Duodenal mucosa (tissue), 2 donors: ENCODE results near the gene ZNF292.
"Not testable (repeated sequence)": the region's sequence is repeated elsewhere in the genome, so short reads cannot be mapped to it uniquely, and the experiment has no call there.

Source experiments
- H3K27ac ChIP-seq: one replicate; pipeline ENCODE4 v1.7.0; 2013; ENCODE audit warnings: low read depth, low read length
- H3K27me3 ChIP-seq, 2 donors: one replicate each; pipeline ENCODE4 v1.7.0; 2013; ENCODE audit warnings: low read length in 2 of 2, control low read depth in 1 of 2; ENCODE audit not compliant: insufficient read depth in 2 of 2, control insufficient read depth in 1 of 2
- H3K36me3 ChIP-seq, 2 donors: one replicate each; pipeline ENCODE4 v1.7.0; 2013; ENCODE audit warnings: low read length in 2 of 2, control low read depth in 1 of 2; ENCODE audit not compliant: insufficient read depth in 2 of 2, control insufficient read depth in 1 of 2
- H3K4me1 ChIP-seq, 2 donors: one replicate each; pipeline ENCODE4 v1.7.0; 2013; ENCODE audit warnings: low read length in 2 of 2, control low read depth in 1 of 2; ENCODE audit not compliant: insufficient read depth in 2 of 2, control insufficient read depth in 1 of 2
- H3K4me3 ChIP-seq, 2 donors: one replicate each; pipeline ENCODE4 v1.7.0; 2013; ENCODE audit warnings: low read length in 2 of 2, low read depth in 1 of 2
- H3K9ac ChIP-seq, 2 donors: one replicate each; pipeline ENCODE4 v1.7.0; 2013; ENCODE audit warnings: low read length in 2 of 2, low read depth in 1 of 2
- H3K9me3 ChIP-seq, 2 donors: one replicate each; pipeline ENCODE4 v1.7.0; 2013; ENCODE audit warnings: low read length in 2 of 2, control low read depth in 1 of 2; ENCODE audit not compliant: control insufficient read depth in 1 of 2

Gene ZNF292

GRCh38 chr6:87182321-87182720 lies 27.0 kb downstream of the ZNF292 start:
- no peaks in the 10 kb centered on the region for H3K4me1 ChIP-seq
- H3K27ac ChIP-seq = no peak overlapping the region
- H3K9me3 ChIP-seq = no peaks in the 10 kb centered on the region
- H3K4me3 ChIP-seq = no peak overlapping the region
- no peak overlapping the region for H3K9ac ChIP-seq
- no peaks in the 10 kb centered on the region for H3K27me3 ChIP-seq
- no peaks in the 10 kb centered on the region for H3K36me3 ChIP-seq

- Histone ChIP-seq H3K27ac (no peak overlapping the region), H3K36me3 (no peaks in the 10 kb centered on the region), H3K9ac (no peak overlapping the region), H3K4me1 (no peaks in the 10 kb centered on the region), H3K4me3 (no peak overlapping the region), H3K9me3 (no peaks in the 10 kb centered on the region), H3K27me3 (no peaks in the 10 kb centered on the region)
These were observed 27.6 kb downstream of the ZNF292 start for GRCh38 chr6:87182940-87183339.

DNA sequence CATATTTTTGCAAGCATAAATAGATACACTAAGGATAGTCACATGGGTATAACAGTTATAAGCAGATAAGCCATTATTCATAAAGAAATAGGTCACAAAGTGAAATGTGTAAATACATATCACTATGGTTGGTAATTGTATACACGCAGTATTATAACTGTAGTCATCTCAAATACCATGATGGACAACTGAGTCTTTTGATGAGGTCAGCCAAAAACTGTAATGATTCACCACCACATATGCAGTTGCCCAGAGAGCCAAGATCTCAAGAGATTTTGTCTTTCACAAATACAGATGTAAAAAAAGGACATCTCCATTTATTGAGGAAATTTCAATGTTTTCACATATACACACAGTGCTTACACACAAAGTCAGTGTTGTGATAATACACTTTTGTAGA lies 28.3 kb downstream of the ZNF292 start:
- no peak overlapping the region for H3K27ac ChIP-seq
- no peaks in the 10 kb centered on the region for H3K9me3 ChIP-seq
- no peaks in the 10 kb centered on the region for H3K36me3 ChIP-seq
- no peak overlapping the region for H3K4me3 ChIP-seq
- H3K9ac ChIP-seq = no peak overlapping the region
- H3K27me3 ChIP-seq = no peaks in the 10 kb centered on the region
- no peaks in the 10 kb centered on the region for H3K4me1 ChIP-seq

GRCh38 chr6:87184762-87185250 lies 29.4 kb downstream of the ZNF292 start:
- no peak overlapping the region for H3K27ac ChIP-seq
- H3K4me3 ChIP-seq = no peak overlapping the region
- H3K9me3 ChIP-seq = no peaks in the 10 kb centered on the region
- no peak overlapping the region for H3K9ac ChIP-seq
- no peaks in the 10 kb centered on the region for H3K36me3 ChIP-seq
- no peaks in the 10 kb centered on the region for H3K4me1 ChIP-seq
- no peaks in the 10 kb centered on the region for H3K27me3 ChIP-seq

GRCh38 chr6:87196275-87196842 lies 41.0 kb downstream of the ZNF292 start:
- no peak overlapping the region for H3K27ac ChIP-seq
- H3K4me1 ChIP-seq = no peaks in the 10 kb centered on the region
- H3K9me3 ChIP-seq = no peaks in the 10 kb centered on the region
- H3K36me3 ChIP-seq = no peaks in the 10 kb centered on the region
- H3K4me3 ChIP-seq = no peak overlapping the region
- H3K9ac ChIP-seq = no peak overlapping the region
- no peaks in the 10 kb centered on the region for H3K27me3 ChIP-seq

DNA sequence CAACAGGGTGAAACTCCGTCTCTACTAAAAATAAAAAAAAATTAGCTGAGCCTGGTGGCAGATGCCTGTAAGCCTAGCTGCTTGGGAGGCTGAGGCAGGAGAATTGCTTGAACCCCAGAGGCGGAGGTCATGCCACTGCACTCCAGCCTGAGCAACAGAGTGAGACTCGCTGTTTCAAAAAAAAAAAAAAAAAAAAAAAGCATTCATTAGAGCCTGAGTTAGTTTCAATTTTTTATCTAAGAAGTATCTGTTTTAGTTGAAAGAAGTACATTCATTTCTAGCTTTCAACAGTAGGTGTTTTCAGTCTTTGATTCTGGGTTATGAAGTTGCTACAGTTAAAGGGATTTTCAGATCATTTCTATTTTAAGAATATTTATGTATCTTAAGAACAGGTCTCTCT lies 42.2 kb downstream of the ZNF292 start:
- H3K27me3 ChIP-seq = no peaks in the 10 kb centered on the region
- H3K9me3 ChIP-seq = no peaks in the 10 kb centered on the region
- H3K4me3 ChIP-seq = no peak overlapping the region
- H3K27ac ChIP-seq = no peak overlapping the region
- H3K36me3 ChIP-seq = no peaks in the 10 kb centered on the region
- no peak overlapping the region for H3K9ac ChIP-seq
- no peaks in the 10 kb centered on the region for H3K4me1 ChIP-seq

- not testable (repeated sequence) for H3K9ac ChIP-seq, H3K27ac ChIP-seq, H3K4me1 ChIP-seq, H3K36me3 ChIP-seq, H3K9me3 ChIP-seq, H3K4me3 ChIP-seq, H3K27me3 ChIP-seq
These were observed 42.9 kb downstream of the ZNF292 start for GRCh38 chr6:87198022-87198810.

DNA sequence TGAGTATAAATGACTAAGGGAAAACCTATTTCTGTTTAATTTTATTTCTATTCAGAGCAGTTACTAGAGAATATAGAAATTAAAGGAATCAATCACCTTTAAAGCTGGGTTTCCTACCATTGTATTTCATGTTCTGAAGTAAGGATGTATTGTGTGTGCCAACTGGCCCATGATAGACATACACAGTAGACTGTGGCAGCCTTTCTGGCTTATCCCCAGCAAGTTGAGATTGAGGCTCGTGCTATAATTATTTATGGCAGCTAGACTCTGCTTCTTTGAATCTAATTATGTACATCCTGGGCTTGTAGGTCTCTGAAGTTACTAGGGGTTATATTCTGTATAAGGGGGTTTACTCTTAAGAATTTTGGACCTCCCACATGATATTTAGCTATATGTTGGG lies 44.4 kb downstream of the ZNF292 start:
- no peaks in the 10 kb centered on the region for H3K4me1 ChIP-seq
- no peaks in the 10 kb centered on the region for H3K27me3 ChIP-seq
- no peak overlapping the region for H3K27ac ChIP-seq
- no peak overlapping the region for H3K9ac ChIP-seq
- H3K9me3 ChIP-seq = no peaks in the 10 kb centered on the region
- H3K4me3 ChIP-seq = no peak overlapping the region
- no peaks in the 10 kb centered on the region for H3K36me3 ChIP-seq

DNA sequence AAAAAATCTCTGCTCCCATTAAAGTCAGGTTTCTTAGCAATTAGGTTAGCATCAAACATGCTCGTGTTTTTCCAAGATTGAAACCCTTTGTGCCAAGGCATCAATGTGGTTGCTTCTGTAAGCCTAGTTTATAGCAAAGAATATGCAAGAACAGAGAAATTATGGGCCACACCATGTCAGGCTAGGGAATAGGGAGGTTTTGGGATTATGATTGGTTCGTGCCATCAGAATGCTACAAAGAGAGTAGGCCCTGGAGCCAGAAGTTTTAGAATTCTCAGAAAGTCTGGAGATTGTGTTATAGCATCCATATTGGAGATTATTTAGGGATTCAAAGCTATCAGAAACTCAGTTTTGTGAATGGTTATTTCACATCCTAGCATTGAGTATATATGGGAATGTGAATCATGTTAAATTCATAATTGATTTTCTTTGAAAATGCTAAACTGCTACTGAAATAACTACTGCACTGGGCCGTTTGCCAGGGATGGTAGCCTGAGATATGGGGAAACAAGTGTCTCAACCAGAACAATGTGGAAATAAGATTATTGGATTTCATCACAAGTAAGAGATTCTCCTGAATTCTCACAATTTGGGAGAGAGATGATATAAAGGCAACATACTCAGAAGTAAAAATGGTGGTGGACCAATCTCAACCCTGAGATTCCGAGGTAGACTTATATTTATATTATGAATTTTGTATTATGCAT lies 45.3 kb downstream of the ZNF292 start:
- Histone ChIP-seq H3K9me3 (no peaks in the 10 kb centered on the region), H3K4me3 (no peak overlapping the region), H3K36me3 (no peaks in the 10 kb centered on the region), H3K27ac (no peak overlapping the region), H3K9ac (no peak overlapping the region), H3K27me3 (no peaks in the 10 kb centered on the region), H3K4me1 (no peaks in the 10 kb centered on the region)

DNA sequence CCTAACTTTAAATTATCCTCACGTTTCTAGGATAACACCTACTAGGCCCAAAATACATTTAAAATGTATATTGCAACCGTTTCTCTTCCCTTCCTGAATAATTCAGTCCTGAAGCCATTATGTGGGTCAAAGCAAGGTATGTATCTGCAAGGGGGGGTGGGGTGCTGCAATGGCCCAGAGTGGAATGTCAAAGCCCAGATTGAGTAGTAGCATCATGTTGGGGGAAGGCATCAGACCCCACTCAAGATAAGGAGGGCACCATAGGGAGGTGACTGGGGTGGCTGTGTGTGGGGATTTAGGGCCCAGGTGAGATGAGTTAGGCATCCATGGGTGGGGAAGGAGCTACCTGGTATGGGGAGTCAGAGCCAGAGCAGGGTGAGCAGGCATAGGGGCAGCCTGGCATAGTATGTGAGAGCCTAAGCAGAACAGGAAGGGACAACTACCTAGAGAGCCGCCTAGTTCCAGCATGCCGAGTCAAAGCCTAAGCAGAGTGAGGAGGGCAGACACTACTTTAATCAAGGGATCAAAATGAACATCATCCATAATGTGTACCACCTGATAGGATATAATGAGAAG lies 48.2 kb downstream of the ZNF292 start:
- Histone ChIP-seq H3K9me3 (no peaks in the 10 kb centered on the region), H3K4me3 (no peak overlapping the region), H3K36me3 (peaks cover 0 to 6% of the 10 kb centered on the region in 2 donors), H3K9ac (no peak overlapping the region), H3K27ac (no peak overlapping the region), H3K4me1 (no peaks in the 10 kb centered on the region), H3K27me3 (no peaks in the 10 kb centered on the region)
